GM18498 (cell line): Measurements from ENCODE around the gene GANAB.
"Not testable (repeated sequence)": the region's sequence is repeated elsewhere in the genome, so short reads cannot be mapped to it uniquely, and the experiment has no call there.

Source experiments
- ATAC-seq: cut with Tn5 transposase; IDR thresholded peaks from one replicate; pipeline ENCODE4 v1.9.1; 2021; ENCODE audit warnings: mild to moderate bottlenecking, moderate library complexity; ENCODE audit not compliant: unreplicated experiment

Gene GANAB

DNA sequence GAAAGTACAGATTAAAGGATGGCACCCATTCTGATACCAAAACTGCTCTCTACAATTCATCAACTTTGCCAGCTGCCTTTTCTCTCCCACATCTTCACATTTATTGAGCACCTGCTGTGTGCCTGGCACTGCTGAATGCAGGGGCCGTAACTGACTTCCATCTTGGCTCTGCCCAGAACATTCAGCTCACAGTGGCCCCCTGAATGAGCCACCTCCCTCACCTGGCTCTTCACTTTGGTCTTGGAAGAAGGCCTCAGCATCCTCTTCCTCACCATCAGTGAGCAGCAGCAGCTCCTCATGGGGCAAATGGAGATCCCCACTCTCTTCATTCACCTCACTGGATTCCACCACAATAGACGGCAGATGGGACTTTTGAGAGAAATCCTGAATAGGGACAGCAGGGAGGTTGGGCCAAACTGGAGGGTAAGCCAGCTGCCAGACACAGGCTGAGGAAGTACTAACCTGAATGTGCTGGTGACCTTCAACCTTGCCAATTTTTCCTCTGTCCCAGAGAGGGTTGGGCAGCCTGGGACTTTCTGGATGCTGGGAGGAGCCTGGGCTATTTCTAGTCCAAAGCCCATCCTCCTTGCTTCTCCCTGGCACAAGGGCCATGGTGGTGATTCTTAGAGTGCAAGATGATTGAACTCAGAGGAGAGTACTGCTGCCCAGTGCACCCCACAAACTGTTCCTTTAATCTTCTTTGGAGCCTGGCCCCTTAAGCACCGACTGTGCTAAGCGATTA, 23.2 kb upstream of the GANAB start:
- no peak for ATAC-seq

DNA sequence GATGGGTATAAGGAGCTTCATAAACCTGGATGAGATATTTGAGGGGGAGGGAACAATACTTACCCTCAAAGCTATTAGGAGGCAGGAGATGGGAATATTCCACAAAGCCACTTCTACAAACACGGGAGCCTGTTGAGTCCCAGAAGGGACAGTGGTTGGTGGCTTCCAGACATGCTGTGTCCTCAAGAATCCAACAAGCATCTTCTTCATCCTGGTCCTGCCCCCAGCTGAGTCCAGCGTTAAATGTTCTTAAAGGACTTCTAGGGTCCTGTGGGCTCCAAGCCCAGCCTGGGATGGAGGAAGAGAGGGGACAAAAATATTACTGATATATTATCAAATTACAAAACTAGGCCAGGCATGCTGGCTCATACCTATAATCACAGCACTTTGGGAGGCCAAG, 21.0 kb upstream of the GANAB start:
- no peak for ATAC-seq

DNA sequence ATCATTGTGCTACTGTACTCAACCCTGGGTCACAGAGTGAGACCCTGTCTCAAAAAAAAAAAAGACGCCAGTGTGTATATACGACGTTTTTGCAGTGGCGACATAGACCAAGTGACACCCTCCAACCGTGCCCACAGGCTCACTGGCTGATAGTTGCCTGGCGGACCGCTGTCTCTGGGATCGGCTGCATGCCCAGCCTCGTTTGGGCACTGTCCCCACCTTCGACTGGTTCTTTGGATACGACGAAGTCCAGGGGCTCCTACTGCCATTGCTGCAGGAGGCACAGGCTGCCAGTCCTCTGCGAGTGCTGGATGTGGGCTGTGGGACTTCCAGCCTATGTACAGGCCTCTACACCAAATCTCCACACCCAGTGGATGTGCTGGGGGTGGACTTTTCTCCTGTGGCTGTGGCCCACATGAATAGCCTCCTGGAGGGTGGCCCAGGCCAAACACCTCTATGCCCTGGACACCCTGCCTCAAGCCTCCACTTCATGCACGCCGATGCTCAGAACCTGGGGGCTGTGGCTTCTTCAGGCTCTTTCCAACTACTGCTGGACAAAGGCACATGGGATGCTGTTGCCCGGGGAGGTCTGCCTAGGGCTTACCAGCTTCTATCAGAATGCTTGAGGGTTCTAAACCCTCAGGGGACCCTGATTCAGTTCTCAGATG, 20.0 kb upstream of the GANAB start:
- no peak for ATAC-seq

DNA sequence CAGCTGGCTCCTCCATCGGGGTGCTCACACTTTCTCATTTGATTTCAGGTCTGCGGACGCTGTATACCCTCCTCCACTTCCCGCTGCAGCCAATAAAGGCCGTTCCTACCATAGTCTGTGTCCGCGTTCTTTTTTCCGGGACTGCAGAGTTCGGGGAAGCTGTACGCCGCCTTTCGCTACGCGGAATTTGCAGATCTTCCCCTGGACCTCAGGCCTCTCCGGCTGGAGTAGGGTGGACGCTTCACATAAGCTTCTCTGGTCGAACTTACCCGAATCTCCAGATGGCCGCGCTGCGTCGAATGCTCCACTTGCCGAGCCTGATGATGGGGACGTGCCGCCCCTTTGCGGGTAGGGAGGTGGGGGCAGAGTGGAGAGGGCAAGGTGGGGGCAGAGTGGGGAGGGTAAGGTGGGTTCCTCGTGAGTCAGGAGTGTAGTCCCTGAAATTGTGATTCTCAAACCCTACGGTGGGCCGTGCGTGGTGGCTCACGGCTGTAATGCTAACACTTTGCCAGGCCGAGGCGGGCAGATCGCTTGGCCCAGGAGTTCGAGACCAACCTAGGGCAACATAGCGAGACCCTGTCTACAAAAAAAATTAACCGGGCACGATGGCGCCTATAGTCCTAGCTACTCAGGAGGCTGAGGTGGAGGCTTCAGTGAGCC, 19.3 kb upstream of the GANAB start:
- ATAC-seq, result peak; percentile 9

DNA sequence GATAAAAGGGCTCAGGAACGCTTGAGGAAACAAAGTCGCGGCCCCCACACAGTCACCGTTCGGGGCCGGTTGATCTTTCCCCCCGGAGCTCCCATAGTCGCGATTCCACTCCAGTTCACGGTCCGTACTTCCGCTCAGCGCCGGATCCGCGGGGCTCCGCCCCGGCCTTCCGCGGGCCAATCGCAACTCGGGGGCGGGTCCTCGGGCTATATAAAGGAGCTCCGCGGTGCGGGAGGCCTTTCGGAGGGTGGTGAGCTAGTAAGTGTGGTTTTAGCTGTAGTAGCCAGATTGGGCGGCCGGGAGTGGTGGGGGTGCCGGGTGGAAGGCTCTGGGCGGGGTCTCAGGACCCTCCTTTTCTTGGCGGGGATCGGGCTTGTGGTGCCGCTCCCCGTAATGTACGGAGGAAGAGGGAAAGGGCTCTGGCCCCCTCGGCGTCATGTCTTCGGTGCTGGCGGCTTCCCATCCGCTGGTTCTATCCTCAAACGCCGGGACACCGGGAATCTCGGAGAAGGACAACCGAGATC, 18.7 kb upstream of the GANAB start, which contains the start of the genes C11orf98 and CSKMT:
Gene C11orf98 (minus strand): TSS at position 136 of the 524 bp plus-strand sequence. CDS start 41 bp downstream, at position 95.
Gene CSKMT (plus strand): TSS at position 238 of the 524 bp plus-strand sequence. CDS start 568 bp downstream, outside the sequence.
- peak; percentile 89 for ATAC-seq

DNA sequence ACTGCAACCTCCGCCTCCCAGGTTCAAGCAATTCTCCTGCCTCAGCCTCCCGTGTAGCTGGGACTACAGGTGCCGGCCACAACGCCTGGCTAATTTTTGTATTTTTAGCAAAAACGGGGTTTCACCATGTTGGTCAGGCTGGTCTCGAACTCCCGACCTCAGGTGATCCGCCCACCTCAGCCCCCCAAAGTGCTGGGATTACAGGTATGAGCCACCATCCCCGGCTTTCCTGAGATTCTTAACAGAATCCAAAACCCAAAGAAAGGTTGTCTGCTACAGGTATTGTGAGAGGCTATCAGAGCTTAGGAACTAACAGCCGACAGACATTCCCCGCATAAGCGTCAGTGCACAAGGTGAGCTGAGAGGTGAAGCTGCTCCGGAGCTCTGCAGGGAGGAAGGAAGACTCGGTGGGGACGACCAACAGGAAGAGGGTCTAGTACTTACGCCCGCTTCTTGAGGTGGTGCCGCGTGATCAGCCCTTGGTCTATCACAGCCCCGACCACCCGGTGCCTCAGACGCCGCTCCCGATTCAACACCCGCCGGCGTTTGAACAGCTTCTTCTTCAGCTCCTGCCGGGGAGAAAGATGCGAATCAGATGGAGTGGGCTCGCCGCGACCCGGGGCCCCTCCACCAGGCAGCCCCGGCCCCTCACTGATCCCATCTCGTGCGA, 18.1 kb upstream of the GANAB start:
- ATAC-seq, result peak; percentile 35

DNA sequence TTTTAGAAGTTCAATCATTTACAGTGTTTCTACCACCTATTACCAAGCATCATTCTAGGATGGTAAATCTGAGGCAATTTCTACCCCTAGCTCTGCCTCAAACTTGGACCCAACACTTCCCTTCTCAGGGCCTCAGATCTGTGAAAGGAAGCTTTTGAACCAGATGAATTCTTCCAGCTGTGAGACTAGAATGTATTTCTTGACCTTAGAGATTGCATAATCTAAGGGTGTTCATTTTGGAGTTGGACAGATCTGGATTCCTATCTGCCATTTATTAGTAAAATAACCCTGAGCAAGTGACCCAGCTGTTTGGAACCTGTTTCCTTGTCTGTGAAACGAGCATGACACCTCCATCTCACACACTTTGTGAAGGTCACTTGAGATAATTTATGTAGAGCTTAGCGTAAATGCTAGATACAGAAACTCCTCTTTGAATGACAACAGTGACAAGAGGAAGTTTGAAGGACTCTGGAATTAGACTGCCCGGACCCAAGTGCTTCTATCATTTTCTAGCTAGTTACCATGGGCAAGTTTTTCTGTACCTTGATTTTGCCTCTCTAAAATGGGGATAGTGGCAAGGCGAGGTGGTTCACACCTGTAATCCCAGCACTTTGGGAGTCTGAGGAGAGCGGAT, 10.5 kb upstream of the GANAB start:
- no peak for ATAC-seq

DNA sequence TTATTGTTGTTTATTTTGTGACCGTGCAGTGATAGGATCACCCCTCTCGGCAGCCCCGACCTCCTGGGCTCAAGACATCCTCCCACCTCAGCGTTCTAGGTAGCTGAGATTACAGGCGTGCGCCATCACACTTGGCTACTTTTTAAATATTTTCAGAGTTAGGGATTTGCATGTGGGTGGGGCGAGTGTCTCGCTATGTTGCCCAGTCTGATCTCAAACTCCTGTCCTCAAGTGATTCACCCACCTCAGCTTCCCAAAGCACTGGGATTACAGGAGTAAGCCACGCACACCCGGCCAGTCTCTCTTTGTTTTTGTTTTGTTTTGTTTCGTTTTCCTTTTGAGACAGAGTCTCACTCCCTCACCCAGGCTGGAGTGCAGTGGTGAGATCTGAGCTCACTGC, 7.9 kb upstream of the GANAB start:
- no peak for ATAC-seq

DNA sequence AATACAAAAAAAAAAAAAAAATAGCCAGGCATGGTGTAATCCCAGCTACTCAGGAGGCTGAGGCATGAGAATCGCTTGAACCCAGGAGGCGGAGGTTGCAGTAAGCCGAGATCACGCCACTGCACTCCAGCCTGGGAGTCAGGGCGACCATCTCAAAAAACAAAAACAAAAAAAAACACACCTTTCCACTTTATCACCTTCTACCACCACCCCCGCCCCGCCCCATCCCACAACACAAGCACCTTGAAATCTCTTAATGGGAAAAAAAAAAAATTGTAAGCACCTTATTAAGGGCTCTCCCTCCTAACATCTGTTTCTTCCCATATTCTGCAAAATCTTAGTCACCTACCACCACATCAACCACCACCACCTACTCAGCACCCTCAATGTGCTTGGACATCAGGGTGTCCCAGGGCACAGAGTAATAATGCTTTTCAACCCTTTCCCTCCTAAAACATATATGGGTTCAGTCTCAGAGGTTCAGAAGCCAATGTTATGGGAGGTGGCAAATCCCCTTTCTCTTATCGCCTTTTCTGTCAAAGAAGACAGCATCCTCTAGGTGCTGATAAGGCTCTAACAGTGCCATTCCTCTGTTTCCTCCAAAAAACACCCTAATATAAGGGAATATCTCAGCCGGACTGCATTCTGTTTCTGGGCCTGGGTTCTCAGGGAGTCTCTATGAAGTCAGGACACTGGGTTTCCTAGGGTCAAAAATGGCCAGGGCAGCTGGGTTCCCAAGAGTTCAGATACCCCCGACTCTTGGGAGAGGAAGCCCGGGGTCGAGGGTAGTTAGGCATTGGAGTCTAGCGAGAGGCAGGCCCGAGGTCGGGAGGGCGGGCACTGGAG, 6.0 kb upstream of the GANAB start:
- peak; percentile 22 for ATAC-seq

DNA sequence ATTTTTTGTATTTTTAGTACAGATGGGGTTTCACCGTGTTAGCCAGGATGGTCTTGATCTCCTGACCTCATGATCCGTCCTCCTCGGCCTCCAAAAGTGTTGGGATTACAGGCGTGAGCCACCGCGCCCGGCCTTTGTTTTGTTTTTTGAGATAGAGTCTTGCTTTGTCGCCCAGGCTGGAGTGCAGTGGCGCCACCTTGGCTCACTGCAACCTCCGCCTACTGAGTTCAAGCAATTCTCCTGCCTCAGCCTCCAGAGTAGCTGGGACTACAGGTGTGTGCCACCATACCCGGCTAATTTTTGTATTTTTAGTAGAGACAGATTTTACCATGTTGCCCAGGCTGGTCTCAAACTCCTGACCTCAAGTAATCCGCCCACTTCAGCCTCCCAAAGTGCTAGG, 3.9 kb upstream of the GANAB start:
- ATAC-seq, result not testable (repeated sequence)

DNA sequence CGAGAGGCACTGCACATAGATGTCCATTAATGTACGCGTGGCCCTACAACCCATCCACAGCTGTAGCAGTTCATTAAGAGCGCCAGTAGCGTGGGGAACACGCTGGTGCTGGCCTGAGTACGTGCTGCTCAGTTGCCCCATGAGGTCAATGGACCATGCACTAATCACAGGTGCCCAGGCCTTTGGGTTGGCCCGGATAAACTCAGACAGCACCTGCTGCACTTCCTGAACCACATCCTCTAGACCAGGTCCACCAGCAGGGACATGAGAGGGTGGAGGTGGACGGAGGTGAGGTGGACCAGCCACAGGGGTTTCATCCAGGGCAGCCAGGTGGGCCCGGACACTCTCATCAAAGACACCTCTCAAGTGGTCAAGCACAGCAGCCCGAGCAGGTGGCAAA, 3.1 kb upstream of the GANAB start:
- no peak for ATAC-seq

DNA sequence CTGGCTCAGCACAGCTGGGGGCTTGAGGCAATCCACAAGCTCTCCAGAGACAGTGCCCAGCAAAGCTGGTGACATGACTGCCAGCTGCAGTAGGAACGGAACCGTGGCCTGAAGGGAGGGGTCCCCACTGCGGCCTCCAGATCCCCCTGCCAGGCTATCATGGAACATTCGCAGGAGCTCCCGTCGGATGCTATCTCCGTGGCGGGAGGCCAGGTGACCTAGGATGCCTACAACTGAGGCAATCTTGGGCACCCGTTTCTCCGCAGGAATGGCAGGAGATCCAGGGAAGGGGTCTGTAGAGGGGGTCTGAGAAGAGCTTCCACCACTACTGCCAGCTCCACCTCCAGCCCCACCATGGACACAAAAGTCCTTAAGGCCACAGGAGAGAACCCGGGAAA, 2.6 kb upstream of the GANAB start:
- no peak for ATAC-seq

DNA sequence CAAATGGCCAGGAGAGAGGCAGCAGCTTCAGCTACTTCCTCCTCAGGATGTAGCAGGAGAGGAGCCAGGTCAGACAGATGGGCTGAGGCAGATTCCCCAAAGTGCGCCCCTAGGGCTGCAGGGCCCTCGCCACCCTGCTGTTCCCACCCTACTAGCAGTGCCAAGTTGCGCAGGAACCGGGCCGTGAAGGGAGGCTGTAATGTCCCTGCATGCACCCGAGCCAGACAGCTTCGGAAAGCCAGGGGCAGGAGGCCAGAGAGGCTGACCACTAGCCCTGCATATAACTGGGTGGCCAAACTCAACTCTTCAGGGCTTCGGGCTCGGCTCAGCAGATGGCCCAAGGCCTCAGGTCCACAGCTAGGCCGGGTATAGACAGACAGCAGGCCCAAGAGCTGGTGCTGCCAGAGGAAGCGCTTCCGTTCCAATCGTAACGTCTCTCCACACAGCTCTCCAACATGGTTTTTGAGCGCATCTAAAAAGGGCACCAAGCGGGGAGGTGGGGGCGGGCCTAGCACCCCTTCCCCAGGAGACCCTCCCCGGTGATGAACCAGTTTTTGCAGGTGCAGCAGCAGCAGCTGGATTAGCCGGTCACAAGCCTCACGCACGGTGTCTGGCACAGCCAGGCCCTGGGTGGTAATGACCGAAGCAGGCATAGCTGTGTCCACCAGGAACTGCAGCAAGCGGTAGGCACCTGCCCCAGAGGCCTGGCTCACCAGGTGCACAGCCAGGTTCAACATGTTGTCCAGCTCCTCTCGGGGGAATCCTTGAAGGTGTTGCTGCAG, 2.0 kb upstream of the GANAB start:
- ATAC-seq, result no peak

DNA sequence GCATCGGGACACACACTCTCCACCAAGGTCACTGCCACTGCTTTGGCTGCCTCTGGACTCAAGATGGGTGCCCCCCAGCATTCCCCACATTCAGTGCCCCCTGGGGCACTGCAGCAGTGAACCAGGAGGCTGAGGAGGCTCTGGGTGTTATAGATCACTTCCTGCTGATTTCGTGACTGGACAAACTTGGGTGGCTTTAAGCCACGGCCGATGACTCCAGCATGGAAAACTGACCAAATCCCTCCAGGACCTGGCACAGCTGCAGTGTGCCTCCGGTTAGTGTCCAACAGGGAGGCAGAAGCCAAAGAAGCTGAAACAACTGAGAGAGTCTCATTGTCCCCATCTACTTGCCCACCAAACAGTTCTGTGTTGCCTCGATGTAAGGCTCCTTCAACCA, 1.2 kb upstream of the GANAB start:
- ATAC-seq, result no peak

DNA sequence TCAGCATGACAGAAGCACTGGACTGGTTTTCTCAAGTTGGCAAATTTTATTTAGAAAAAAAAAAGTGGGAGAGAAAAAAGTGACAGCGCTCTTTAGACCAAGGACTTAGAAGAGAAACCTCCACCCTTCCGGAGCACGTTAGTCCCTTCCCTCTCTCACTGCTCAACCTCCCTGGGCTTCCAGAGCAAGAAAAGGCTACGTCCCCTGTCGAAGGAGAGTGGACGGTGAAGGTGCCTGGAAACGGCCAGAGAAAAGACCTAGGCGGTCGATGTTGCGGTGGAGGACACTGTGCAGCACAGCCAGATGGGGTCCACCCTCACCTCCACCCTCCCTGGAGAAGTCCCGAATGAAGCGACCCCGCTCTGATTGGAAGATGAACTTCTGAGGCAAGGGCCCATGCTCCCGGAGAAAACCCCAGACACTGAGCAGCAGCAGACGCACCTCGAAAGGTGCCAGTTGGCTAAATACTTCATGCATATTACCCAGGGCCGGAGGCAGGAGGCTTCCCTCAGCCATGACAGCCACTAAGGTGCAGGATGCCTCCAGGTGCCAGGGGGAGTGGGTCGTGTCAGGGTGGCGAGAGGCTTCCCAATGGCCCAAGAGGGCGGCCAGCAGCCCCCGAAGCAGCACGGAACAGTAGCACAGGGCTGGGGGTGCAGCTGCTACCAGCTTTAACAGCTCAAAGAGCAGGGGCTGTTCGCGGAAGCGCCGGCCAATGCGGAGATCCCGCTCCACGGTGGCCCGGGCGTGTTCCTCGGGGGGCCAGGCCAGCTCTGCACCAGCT, 604 bp upstream of the GANAB start:
- ATAC-seq, result no peak

DNA sequence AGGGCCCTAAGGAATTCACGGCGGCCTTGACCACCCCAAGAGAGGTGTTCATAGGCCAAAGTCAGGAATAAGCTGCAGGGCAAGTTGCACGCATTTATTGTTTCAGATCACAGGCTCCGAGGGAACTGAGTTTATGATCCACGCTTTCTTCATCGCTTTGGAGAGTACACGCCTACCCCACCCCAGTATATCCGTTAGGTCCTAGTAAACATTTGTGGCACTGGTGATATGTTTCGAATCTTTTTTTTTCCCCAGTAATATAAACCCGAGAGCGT, 805 bp downstream of the GANAB start:
- no peak for ATAC-seq

DNA sequence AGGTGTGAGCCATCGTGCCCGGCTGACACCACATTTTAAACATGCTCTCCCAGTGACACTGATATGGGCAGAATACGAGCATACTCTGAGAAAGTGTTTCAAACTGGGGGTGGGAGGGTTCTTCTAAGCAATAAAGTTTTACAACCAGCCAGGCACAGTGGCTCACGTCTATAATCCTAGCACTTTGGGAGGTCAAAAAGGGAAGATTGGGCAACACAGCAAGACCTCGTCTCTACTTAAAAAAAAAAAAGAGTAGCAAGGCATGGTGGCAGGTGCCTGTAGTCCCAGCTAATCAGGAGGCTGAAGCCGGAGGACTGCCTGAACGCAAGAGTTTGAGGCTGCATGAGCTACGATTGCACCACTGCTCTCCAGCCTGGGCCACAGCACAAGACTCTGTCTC, 2.2 kb downstream of the GANAB start:
- no peak for ATAC-seq

DNA sequence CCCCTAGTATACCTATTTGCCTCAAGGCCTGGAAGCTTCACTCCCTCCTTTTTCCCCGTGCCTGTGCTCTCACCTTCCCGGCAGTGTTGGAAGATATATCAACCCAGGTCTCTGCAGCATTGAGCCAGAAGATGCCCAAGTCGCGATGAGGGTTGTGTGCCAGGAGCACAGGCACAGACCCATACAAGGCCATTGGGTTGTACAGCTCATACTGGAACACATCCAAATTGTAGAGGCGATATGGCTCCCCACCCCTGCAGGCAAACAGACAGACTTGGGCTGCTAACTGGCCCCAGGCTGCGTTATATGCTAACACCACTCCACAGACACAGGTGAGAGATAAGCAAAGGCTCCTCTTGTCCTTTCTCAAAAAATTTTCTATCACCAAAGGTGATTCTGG, 13.9 kb downstream of the GANAB start:
- ATAC-seq, result no peak
